Heart left ventricle (tissue), 13 donors: ENCODE data around the gene CBFA2T2.

Experiments
- POLR2A ChIP-seq, 2 donors: fragments of 450-650 bp; IDR thresholded peaks; one replicate each; pipeline ENCODE4 v1.6.1; 2017; ENCODE audit warnings: antibody characterized with exemption in 2 of 2, mild to moderate bottlenecking in 2 of 2, moderate library complexity in 2 of 2
- TF ChIP-seq, protein P1 (sequence below), 12 donors: fragments of 200-600 bp; sonication (generic) in 4 of 12; IDR thresholded peaks; one replicate each; pipeline versions ENCODE4 v1.5.0 to v1.8.0; 2018 to 2022; ENCODE audit warnings: antibody characterized with exemption in 12 of 12, mild to moderate bottlenecking in 5 of 12
- donor health status: ischemic (EF 13 %, LVEDD 7.1; RV severe dilation, severe dysfunction).
- donor health status: DM: no; HTN: yes; CAD: no.
- donor health status: DM: no; HTN: no; CAD: no.
- donor health status: ischemic (EF 25% LVEDD 6.9; RV normal size, moderate dysfunction).
- donor health status: ischemic (EF 25% LVEDD 5.7; RV mildly dilated, moderate dysfunction).
- donor health status: ischemic (EF 35%, LVEDD 5.7; RV mildly dilated, moderate dysfunction).
- donor health status: nonischemic (EF 11% LVEDD 7.7; RV severe dilation, severe dysfunction).
- donor health status: DM: yes; HTN: yes; CAD: no.
- donor health status: PGD.
- donor health status: ischemic (EF 29% LVEDD 5.4; RV normal size, mild dysfunction).
- donor health status: nonischemic (EF 23%, LVEDD 6.1; RV moderate dilation, normal function).

DNA sequence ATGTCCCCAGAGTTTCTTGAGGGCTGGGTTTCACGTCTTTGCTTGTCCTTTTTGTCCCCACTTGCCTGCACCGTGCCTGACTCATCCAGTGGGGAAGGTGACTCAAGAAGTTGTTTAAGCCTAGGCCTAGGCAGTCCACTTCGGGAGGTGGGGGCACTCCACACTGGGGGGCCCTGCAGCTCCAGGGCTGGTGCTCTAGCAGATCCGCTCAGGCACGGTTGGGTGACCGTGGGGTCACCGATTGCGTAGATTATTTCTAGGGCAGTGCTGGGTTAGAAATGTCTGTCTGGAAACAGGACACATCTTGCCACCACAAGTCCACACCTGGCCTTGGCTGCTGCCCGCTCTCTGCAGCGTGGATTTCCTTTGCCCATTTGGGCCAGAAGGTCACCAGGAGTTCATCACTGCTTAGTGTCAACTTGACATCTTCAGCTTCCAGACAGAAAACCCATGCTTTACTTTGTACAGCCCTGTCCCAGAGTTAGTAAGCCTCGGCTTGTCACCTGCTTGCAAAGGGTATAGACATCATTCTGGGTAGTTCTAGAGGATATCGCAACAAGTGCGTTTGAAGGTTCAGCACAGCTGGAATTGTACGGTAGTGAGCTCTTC, 158.6 kb downstream of the CBFA2T2 start:
- no peak for TF ChIP-seq POLR2A (IDR thresholded peaks at IDR 0.05)
- TF ChIP-seq, protein P1, sequence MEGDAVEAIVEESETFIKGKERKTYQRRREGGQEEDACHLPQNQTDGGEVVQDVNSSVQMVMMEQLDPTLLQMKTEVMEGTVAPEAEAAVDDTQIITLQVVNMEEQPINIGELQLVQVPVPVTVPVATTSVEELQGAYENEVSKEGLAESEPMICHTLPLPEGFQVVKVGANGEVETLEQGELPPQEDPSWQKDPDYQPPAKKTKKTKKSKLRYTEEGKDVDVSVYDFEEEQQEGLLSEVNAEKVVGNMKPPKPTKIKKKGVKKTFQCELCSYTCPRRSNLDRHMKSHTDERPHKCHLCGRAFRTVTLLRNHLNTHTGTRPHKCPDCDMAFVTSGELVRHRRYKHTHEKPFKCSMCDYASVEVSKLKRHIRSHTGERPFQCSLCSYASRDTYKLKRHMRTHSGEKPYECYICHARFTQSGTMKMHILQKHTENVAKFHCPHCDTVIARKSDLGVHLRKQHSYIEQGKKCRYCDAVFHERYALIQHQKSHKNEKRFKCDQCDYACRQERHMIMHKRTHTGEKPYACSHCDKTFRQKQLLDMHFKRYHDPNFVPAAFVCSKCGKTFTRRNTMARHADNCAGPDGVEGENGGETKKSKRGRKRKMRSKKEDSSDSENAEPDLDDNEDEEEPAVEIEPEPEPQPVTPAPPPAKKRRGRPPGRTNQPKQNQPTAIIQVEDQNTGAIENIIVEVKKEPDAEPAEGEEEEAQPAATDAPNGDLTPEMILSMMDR (IDR thresholded peaks at IDR 0.05): no peak
